HG03139 (cell line): ENCODE data around the gene ARPC5.
"Not testable (repeated sequence)": the region's sequence is repeated elsewhere in the genome, so short reads cannot be mapped to it uniquely, and the experiment has no call there.

Source experiments
- ATAC-seq: cut with Tn5 transposase; IDR thresholded peaks from one replicate; pipeline ENCODE4 v1.9.1; 2021; ENCODE audit not compliant: unreplicated experiment

Gene ARPC5

DNA sequence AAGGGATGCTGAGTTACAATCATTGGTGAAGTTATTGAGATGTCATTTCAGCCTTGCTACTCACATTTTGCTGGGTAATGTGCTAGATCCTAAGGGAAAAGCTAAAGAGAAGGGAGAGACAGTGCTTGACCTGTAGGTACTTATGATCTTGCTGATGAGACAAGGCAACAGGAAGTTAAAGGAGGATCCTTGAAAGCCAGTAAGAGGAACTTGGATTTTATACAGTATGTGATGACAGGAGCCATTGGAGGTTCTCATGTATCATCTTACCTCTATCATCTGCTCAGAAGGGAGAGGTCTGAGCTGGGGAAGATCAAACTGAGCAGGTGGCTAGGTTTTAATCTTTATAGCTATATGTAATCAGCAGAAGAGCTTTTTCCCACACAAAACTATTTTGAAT, 11.2 kb upstream of the ARPC5 start:
- no peak for ATAC-seq

DNA sequence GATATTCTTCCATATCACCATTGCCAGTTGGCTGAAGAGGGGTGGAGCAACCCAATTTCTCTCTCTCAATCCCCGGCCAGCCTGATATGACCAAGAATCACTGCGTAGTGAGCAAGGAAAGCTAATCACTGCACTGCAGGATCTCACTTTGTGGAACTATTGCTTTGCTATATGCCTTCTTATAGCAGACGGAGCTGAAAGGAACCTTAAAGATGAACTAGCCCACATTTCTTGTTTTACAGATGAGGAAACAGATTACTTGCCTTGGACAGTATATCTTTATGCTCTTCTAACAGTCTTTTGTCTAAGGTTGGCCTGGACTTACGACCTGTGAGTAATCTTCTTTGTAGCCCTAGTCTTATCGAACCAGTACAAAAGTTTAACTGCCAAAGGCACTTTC, 9.9 kb upstream of the ARPC5 start:
- no peak for ATAC-seq

DNA sequence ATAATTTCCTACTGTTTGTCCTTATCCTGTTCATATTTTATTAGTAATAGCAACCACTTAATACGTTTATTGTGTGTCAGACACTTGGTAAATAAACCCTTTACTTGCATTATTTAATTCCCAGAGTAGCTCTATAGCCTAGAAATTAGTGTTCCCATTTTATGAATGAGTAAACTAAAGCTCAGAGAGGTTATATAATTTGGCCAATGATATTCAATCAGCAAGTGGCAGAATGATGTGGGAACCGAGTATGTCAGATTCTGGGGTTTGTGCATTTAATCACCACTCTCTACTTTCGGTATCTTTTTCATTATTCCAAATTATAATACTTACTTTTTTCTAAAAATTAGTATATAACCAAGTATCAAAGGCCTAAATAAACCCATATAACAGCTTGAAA, 6.6 kb upstream of the ARPC5 start:
- no peak for ATAC-seq

DNA sequence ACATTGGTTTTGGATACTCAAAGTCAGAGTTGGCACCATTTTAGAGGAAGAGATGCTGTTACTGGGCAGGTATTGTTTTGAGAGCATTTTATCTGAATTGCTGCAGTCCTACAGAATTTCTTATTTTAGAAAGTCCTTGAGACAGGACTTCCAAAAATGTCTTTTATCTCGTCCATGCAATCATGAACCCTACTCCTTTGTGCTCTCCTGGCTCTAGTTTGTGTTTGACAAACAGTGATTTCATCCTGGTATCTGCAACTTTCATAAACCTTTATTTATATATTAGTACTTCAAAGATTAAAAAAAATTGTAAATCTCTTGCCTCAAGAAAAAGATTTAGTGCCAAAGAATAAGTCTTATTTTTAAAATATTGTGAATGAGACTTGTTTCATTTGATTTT, 4.6 kb upstream of the ARPC5 start:
- ATAC-seq = no peak

DNA sequence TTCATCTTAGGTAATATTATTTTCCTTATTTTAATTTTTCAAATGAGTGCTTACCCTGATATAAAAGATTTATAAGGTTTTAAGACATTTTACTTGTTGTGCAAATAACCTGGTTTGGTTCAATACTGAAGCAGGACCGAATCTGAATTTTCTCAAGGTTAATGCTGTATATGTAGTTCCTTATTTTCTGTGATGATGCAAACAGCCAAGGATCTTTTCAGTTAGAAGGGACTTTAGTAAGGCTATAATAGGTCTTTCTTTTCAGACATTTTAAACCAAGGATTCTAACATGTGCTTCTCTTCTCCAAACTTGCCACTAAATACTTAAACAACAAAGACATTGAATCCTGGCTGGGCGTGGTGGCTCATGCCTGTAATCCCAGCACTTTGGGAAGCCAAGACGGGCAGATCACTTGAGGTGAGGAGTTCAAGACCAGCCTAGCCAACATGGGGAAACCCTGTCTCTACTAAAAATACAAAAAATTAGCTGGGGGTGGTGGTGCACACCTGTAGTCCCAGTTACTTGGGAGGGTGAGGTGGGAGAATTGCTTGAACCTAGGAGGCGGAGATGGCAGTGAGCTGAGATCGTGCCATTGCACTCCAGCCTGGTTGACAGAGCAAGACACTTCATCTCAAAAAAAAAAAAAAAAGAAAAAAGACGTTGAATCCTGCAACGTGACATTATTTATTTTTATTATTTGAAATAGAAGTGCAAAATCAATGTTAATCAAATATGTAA, 3.2 kb upstream of the ARPC5 start:
- ATAC-seq = no peak

DNA sequence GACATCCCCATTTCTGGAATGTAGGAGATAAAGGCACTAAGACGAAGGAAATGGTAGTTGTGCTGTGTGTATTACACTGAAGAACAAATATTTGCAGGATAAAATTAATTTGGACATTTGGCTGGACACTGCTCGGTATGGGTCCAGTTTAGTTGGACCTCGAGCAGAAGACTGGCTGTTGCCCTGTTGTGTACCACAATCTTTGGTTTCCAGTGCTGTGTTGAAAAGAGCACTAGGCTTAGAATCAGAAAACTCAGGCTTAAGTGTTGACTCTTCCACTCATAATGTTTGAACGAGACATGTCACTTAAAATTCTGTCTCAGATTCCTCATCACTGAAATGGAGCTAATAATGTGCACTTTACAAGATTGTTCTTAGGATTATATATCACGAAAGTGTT, 1.2 kb upstream of the ARPC5 start:
- ATAC-seq = no peak

DNA sequence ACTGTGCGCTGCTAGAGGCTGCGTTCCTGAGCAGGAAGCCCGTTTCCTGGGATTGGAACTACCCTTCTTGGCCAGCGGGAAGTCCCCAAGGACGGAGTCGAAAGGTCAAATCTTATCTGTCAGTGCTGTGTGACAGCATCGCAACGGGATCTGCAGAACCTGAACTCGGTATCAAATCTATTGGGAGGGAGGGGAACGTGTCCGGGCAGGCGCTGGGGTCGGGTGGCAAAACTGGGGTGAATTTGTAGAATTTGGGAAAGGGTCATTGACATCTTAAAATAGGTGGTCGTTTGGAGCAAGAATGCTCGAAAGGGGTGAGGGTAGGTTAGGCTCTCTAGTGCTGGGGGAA, 725 bp upstream of the ARPC5 start:
- no peak for ATAC-seq

DNA sequence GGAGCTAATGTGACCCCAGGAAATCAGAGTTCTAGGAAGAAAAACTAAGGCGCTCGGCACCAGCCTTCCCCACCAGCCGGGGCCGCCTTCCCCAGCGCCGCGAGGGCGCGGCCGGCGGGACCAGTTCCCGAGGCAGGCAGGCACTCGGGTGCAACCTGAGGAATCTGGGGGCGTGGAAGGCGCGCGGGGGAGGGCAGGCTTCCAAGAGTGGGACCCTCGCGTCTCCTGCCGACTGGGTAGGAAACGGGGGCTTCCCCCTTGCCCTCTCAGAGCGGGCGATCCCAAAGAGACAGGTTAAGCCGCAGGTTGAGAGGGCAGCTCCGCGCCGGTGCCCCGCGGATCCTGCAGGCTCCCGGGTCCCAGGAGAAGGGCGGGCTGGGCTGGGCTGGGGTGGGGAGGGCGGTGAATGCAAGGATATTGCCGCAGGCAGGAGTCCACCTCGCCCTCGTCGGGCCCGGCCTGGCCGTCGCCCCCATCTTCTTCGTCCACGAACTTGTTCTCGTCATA, 431 bp downstream of the ARPC5 start:
- peak; percentile 1 for ATAC-seq

DNA sequence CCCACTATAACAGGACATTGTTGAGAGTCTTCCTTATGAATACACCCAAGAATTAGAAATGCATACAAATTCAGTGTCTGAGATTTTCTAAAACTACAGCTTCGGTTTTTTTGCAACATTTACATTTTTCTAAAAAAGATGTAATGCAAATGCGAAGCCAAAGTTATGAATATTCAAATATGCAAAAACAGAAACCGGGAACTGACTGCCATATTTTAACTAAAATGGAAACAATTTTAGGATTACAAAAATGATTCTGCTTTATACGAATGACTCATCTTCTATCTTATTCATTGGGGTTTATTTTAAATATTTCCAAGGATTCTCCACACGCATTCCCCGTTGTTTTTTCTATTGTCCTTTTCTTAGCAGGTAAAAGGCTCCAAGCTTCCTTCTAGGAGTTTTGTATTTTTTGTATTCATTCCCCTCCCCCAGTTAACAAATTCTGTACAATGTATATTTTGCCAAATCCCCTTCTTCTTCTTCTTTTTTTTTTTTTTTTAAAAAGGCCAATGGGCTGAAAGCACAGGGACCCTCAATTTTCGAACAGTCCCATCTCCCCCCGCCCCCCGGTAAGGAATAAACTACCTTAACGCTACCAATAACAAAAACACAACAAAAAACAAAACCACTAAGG, 1.0 kb downstream of the ARPC5 start:
- no peak for ATAC-seq

DNA sequence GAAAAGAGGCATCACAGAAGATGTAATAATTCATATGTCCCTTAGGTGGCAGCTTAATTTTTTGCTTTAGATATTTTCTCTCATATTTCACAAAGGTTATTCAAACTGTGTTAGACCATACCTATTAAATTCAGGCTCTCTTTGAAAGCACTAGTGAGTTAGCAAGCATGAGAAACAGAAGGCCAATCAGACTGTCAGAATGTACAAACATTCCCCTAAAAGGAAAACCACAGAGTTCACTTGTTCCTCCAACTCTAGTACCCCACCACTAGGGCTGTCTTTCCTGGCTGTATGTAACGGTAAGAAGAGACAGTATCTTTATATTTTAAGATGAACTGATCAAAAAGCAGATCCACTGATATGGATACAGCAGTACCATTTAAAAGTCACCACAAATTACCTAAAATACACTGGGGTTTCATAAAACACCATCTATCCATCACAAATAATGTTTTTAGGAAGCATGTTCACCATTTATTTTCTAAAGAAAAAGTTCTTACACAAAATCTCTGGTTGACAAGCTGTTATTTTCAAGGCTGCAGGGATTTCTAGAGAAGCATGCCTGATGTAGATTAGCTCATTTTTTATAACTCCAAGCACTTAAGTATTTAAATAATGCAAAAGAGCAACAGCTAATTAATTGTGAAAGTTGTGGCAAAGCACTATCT, 1.8 kb downstream of the ARPC5 start:
- peak; percentile 43 for ATAC-seq

DNA sequence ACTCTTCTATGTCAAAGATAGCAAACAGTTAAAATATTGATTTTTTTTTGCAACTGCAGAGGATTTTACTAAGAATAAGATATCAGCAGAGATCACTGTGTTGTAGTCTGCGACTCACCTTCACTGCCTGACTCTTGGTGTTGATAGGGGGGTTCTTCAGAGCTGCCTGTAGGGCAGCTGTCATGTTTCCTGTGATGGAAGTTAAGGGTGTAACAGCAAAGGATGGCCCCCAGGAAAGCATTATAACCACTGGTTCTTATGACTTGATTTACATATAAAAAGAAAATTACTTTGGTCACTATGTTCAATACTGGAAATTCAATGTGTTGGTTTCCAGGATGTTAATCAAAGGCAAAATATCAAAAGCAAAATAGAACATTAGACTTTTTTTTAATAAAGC, 2.6 kb downstream of the ARPC5 start:
- ATAC-seq = no peak

DNA sequence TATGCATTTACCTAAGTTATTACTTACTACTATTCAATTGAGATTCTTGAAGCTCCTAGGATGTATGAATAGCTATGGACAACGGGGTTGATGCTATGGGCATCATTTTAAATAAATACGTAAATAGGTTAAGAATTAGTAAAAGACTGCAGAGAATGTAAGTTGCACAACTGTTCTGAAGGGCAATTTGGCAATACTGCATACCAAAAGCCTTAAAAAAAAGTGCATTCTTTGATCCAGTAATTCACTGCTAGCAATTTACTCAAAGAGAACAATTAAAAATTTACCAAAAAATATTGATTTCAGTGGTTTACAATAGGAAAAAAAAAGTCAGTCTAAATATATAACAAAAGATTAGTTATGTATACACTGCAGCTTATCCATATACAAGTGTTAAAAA, 3.5 kb downstream of the ARPC5 start:
- ATAC-seq = no peak

DNA sequence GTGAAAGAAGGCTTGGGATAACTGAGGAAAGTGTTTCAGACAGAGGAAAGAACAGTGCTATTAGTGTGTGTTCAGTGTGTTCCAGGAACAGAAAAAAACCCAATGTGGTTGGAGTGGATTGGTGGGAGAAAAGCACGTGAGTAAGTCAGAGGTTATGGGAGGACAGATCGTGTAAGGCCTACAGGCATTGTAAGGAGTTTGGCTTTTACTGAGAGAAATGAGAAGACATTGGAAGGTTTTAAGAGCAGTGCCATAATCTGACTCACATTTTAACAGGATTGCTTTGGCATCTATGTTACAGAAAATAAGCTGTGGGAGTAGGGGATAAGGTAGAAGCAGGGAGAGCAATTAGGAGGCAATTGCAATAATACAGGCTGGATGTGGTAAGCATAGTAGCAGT, 4.8 kb downstream of the ARPC5 start:
- no peak for ATAC-seq

DNA sequence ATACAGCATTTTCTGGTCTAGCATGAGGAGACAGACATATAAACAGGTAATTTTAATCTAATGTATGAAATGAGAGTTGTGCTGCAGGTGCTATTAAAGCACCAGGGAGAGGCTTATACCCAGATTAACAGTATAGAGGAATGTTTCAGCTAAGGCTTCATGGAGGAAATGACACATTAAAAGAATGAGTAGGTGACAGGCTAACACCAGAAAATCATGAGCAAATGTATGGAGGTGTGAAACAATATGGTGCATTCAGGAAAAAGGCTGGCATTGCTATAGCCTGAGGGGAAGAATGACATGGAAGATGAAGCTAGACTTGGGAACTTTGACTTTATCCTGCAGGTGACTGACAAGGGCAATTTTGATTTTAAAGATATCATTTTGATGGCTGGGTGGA, 7.0 kb downstream of the ARPC5 start:
- ATAC-seq = no peak

DNA sequence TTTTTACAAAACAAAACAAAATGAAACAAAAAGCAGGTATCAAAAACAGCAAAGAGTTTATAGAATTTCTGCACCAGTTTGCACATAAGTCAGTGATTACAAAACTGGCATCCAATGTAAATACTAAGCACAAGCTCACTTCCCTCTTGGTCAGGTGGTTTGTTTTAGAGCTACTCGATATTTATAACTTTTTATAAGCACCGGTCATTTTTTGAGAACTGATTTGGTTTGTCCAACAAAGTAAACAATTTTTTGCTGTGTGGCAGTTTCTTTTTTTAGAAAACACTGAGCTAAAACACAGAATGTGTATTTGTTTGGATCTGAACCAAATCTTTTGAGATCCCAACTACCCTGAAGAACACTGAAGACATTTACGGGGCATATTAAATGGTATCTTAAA, 9.3 kb downstream of the ARPC5 start:
- not testable (repeated sequence) for ATAC-seq

DNA sequence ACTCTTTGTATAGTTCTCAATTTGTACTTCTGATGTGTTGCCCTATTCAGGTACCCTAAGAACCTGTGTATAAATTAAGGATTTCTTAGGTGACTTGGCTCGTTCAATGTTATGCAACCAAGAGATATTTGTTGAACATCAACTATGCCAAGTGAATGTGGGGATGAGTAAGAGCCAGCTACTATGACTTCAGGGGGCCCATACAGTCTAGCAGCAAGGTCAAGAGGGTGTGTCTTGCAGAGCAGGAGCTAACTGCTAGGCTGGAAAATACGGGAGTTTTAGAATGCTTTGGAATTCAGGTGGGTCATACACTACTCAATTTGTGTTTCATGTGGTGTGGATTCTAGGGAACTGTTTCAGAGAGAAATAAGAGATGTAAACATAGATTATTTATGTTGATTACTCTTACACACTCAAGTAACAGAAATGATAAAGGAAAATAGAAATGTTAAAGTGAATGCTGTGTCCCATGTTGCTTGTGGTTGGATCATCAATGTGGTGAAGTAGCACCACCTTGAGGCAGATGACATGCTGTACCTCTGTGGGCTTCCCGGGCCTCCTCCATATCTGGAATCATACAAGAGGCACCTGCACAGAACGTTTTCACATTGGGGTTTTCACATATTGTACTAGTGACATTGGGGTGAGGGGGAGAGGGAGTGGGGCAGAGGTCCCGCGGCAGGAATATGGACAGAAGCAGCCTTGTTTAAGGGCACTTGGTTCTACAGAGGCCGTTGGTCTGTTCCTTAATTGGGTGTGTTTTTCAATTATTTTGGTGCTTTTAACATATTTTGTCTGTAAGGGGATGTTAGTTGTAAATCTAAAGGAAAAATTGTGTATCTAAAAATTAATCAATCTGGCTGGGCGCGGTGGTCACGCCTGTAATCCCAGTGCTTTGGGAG, 12.4 kb downstream of the ARPC5 start:
- no peak for ATAC-seq

DNA sequence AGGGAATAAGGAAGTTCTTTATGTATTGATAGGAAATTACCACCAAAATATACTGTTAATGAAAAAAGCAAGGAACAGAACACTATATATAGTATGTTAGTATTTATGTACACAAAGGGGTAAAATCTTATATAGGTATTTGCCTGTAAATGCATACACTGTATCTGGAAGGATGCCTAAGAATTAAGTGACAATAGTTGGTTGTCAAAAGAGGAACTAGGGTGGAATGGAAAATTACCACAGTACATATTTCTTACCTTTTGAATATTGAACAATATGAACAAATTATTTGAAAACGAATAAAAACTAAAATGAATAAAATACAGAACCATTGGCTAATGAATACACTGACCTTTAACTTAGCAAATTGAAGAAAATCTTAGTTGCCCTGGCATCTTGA, 13.6 kb downstream of the ARPC5 start:
- ATAC-seq = no peak

DNA sequence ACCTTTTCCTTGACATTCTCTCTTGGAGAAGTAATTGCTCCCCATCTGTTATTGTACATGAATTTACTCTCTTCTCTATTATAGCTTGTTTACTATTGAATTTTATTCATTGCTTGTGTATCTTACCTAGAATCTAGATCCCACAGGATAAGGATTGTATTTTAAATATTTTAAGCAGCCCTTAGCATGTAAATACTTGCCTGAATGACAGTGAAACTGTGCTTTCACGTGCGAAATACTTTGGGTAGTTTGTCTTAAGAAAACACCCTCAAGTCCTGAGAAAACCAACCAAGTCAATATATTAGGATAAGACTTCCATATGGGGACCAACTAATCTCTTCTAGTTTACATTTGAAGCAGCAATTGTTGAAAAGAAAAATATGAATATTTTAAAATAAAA, 15.3 kb downstream of the ARPC5 start:
- ATAC-seq = no peak

DNA sequence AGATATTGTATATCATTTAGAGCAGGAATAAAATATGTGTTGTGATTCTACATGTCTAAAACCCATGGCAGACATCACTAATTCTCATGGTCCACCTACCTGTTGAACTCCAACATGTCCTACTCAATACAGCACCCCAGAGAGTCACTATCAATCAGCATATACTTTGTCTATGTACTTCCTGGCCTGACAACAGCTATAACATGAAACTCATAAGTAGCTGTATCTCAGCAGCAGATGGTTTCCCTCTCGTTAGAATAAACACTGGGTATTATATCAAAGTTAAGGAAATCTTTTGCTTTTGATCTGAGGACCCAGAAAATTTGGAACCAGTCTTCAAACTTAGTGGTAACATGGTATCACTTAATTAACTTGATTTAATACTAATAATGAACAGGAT, 15.8 kb downstream of the ARPC5 start:
- ATAC-seq = no peak

DNA sequence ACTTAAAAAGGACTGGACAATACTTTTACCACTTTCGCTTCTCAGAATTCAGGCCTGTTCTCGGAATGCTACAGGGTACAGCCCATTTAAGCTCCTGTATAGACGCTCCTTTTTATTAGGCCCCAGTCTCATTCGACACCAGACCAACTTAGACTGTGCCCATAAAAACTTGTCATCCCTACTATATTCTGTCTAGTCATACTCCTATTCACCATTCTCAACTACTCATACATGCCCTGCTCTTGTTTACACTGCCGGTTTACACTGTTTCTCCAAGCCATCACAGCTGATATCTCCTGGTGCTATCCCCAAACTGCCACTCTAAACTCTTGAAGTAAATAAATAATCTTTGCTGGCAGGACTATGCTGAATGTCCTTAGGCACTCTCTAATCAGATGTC, 17.4 kb downstream of the ARPC5 start:
- ATAC-seq = not testable (repeated sequence)

DNA sequence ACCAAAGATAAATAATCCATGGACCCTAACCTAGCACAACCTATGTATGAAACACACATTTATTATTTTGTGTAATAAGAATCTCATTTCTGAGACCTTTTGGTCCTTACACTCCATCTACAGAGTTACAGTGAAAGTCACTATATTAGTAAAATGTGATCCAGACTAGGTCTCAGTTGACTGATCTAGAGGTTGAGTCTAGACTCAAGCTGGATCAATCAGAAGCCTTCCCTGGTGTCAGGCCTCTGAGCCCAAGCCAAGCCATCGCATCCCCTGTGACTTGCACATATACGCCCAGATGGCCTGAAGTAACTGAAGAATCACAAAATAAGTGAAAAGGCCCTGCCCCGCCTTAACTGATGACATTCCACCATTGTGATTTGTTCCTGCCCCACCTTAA, 22.6 kb downstream of the ARPC5 start:
- not testable (repeated sequence) for ATAC-seq
